MM.1S (cell line): ENCODE measurements around the gene VCL.

Source experiments
- DNase-seq: peaks from one replicate; pipeline ENCODE4 v3.0.0-alpha.2; 2015
- H2AFZ ChIP-seq: fragments of 300-600 bp; sonication (generic); 2 replicates; pipeline ENCODE4 v1.6.0; 2016; ENCODE audit warnings: antibody characterized with exemption, low read length
- H3F3A ChIP-seq: fragments of 300-600 bp; sonication (generic); 2 replicates; pipeline ENCODE4 v1.6.1; 2016; ENCODE audit warnings: mild to moderate bottlenecking, antibody characterized with exemption, low read length, moderate library complexity, mixed read lengths; ENCODE audit not compliant: insufficient read depth
- H3K27ac ChIP-seq: fragments of 300-600 bp; sonication (generic); 2 replicates; pipeline ENCODE4 v1.5.1; 2016; ENCODE audit warnings: mild to moderate bottlenecking, low read length
- H3K27me3 ChIP-seq: fragments of 300-600 bp; sonication (generic); replicated peaks from 2 replicates; pipeline ENCODE4 v1.6.0; 2016; ENCODE audit warnings: low read length; ENCODE audit not compliant: insufficient read depth
- H3K36me3 ChIP-seq: fragments of 300-600 bp; sonication (generic); replicated peaks from 2 replicates; pipeline ENCODE4 v1.6.1; 2016; ENCODE audit warnings: mild to moderate bottlenecking, low read length, mixed read lengths; ENCODE audit not compliant: insufficient read depth
- H3K4me1 ChIP-seq: fragments of 300-600 bp; sonication (generic); 2 replicates; pipeline ENCODE4 v1.6.1; 2016; ENCODE audit warnings: low read length, mixed read lengths
- H3K4me2 ChIP-seq: fragments of 300-600 bp; sonication (generic); 2 replicates; pipeline ENCODE4 v1.6.0; 2016; ENCODE audit warnings: low read depth, low read length
- H3K4me3 ChIP-seq: fragments of 300-600 bp; sonication (generic); 2 replicates; pipeline ENCODE4 v1.5.1; 2016; ENCODE audit warnings: low read length, mixed read lengths
- H3K79me2 ChIP-seq: fragments of 300-600 bp; sonication (generic); 2 replicates; pipeline ENCODE4 v1.6.1; 2016; ENCODE audit warnings: mixed run types, low read length, mixed read lengths
- H3K9ac ChIP-seq: fragments of 300-600 bp; sonication (generic); 2 replicates; pipeline ENCODE4 v1.6.1; 2016; ENCODE audit warnings: low read length, mixed read lengths
- H3K9me2 ChIP-seq: fragments of 300-600 bp; sonication (generic); replicated peaks from 2 replicates; pipeline ENCODE4 v1.6.1; 2016; ENCODE audit warnings: mild to moderate bottlenecking, low read length, mixed read lengths; ENCODE audit not compliant: insufficient read depth
- H3K9me3 ChIP-seq: fragments of 300-600 bp; sonication (generic); replicated peaks from 2 replicates; pipeline ENCODE4 v1.6.1; 2016; ENCODE audit warnings: mild to moderate bottlenecking, low read length, mixed read lengths; ENCODE audit not compliant: insufficient read depth
- H4K20me1 ChIP-seq: fragments of 300-600 bp; sonication (generic); 2 replicates; pipeline ENCODE4 v1.6.1; 2016; ENCODE audit warnings: mild to moderate bottlenecking, low read length, moderate library complexity, mixed read lengths; ENCODE audit not compliant: insufficient read depth
- EZH2 ChIP-seq: fragments of 300-600 bp; sonication (generic); optimal IDR thresholded peaks from 2 replicates; pipeline ENCODE3; 2017; ENCODE audit warnings: low read depth, mild to moderate bottlenecking, antibody characterized with exemption, low read length, mixed read lengths
- EZH2phosphoT487 ChIP-seq: fragments of 300-600 bp; sonication (generic); IDR thresholded peaks from 2 replicates; pipeline ENCODE4 v1.6.1; 2018; ENCODE audit warnings: antibody characterized with exemption, low read length
- TF ChIP-seq, protein P1 (sequence below): fragments of 300-600 bp; sonication (generic); IDR thresholded peaks from 2 replicates; pipeline ENCODE4 v1.5.1; 2016; ENCODE audit warnings: antibody characterized with exemption, low read length, mixed read lengths

The VCL gene

DNA sequence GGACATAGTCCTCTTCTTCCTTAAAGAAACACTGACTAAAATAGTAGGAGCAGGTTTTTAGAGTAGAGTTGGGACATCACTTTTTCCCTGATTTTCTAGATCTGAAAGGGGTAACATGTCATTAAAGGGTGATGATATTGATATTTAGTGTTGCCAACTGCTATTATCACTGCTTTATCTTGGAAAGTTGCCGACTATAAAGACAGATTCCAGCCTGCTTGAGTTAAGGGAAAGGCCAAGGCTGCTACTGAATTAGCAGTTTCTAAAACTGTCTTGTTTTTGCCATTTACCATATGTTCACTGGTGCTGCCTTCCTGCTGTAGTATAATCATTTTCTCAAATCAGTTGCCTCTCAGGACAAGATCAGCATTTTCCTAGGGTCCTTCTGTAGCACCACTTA is 123.0 kb downstream of the VCL start:
- H3K36me3 ChIP-seq: peaks cover 22% of the 10 kb centered on the region; the same call in 1 of the 2 replicates
- no peaks in the 10 kb centered on the region for H3K4me1 ChIP-seq
- no peak overlapping the region for H3K27ac ChIP-seq
- no peaks in the 10 kb centered on the region for H3K9me2 ChIP-seq
- H3K79me2 ChIP-seq: no peaks in the 10 kb centered on the region
- H3K4me3 ChIP-seq: no peak overlapping the region
- TF ChIP-seq EZH2: no peak
- TF ChIP-seq EZH2phosphoT487: no peak
- TF ChIP-seq, protein P1, sequence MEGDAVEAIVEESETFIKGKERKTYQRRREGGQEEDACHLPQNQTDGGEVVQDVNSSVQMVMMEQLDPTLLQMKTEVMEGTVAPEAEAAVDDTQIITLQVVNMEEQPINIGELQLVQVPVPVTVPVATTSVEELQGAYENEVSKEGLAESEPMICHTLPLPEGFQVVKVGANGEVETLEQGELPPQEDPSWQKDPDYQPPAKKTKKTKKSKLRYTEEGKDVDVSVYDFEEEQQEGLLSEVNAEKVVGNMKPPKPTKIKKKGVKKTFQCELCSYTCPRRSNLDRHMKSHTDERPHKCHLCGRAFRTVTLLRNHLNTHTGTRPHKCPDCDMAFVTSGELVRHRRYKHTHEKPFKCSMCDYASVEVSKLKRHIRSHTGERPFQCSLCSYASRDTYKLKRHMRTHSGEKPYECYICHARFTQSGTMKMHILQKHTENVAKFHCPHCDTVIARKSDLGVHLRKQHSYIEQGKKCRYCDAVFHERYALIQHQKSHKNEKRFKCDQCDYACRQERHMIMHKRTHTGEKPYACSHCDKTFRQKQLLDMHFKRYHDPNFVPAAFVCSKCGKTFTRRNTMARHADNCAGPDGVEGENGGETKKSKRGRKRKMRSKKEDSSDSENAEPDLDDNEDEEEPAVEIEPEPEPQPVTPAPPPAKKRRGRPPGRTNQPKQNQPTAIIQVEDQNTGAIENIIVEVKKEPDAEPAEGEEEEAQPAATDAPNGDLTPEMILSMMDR: no peak
- no peak overlapping the region for H2AFZ ChIP-seq
- DNase-seq: no peak
- no peaks in the 10 kb centered on the region; the same call in 1 of the 2 replicates for H3F3A ChIP-seq
- H3K9ac ChIP-seq: no peak overlapping the region
- no peaks in the 10 kb centered on the region for H3K9me3 ChIP-seq
- no peaks in the 10 kb centered on the region for H4K20me1 ChIP-seq
- H3K4me2 ChIP-seq: no peak overlapping the region
- H3K27me3 ChIP-seq: no peaks in the 10 kb centered on the region

DNA sequence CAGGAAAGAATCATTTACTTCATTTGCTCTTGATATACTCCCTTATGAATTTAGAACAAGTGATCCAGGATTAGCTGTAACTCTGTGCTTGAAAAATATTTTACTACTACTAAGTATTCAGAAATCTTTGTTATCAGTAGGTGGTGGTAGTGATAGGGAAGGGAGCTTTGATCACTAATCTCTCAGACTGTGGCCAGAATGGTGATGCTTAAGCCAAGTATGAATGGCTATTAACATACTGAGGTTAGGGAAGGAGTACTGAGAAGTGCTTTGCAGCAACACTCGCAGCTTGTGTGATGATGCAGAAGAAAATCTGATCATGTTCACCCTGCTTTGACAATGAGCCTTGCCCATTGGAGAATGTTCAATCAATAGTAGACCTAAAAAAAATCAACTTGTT is 123.5 kb downstream of the VCL start:
- no peaks in the 10 kb centered on the region for H3K27me3 ChIP-seq
- H3K9me3 ChIP-seq: no peaks in the 10 kb centered on the region
- H3K4me2 ChIP-seq: no peak overlapping the region
- no peaks in the 10 kb centered on the region for H3K79me2 ChIP-seq
- no peaks in the 10 kb centered on the region; the same call in 1 of the 2 replicates for H3F3A ChIP-seq
- TF ChIP-seq, protein P1: no peak
- no peak for TF ChIP-seq EZH2phosphoT487
- no peak for TF ChIP-seq EZH2
- H3K9ac ChIP-seq: no peak overlapping the region
- H3K36me3 ChIP-seq: peaks cover 22% of the 10 kb centered on the region; the same call in 1 of the 2 replicates
- H4K20me1 ChIP-seq: no peaks in the 10 kb centered on the region
- H3K27ac ChIP-seq: no peak overlapping the region
- H3K9me2 ChIP-seq: no peaks in the 10 kb centered on the region
- no peak overlapping the region for H2AFZ ChIP-seq
- no peak for DNase-seq
- no peaks in the 10 kb centered on the region for H3K4me1 ChIP-seq
- H3K4me3 ChIP-seq: no peak overlapping the region

DNA sequence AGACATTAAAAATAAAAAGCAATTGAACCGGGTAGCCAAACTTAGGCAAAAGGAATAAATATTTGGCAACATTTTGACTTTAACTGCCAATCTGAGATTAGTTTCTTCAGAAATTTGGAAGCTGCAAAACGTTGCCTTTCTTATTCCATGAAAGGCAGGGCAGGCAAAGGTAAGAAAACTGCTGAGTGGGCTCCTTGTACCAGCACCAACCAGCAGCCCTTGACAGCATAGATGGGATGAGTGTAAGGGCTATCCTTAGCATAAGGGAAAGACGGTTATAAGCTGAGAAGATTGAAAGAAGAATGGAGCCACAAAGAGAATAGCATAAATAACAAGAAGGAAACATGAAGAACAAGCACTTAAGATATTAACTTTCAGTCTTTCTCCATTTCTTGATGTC is 124.1 kb downstream of the VCL start:
- no peaks in the 10 kb centered on the region for H4K20me1 ChIP-seq
- no peak for TF ChIP-seq EZH2
- TF ChIP-seq, protein P1: no peak
- TF ChIP-seq EZH2phosphoT487: no peak
- H3K9me3 ChIP-seq: no peaks in the 10 kb centered on the region
- H2AFZ ChIP-seq: no peak overlapping the region
- no peak overlapping the region for H3K4me2 ChIP-seq
- no peak overlapping the region for H3K9ac ChIP-seq
- no peaks in the 10 kb centered on the region for H3K4me1 ChIP-seq
- DNase-seq: no peak
- no peaks in the 10 kb centered on the region; the same call in 1 of the 2 replicates for H3F3A ChIP-seq
- H3K36me3 ChIP-seq: peaks cover 22% of the 10 kb centered on the region; the same call in 1 of the 2 replicates
- no peak overlapping the region for H3K27ac ChIP-seq
- H3K79me2 ChIP-seq: no peaks in the 10 kb centered on the region
- H3K4me3 ChIP-seq: no peak overlapping the region
- H3K27me3 ChIP-seq: no peaks in the 10 kb centered on the region
- no peaks in the 10 kb centered on the region for H3K9me2 ChIP-seq
